PFSK-1 (cell line): Measurements from ENCODE around the gene ARF3.

Source experiments
- POLR2AphosphoS5 ChIP-seq: IDR thresholded peaks from 2 replicates; pipeline ENCODE4 v1.6.1; 2012; ENCODE audit warnings: low read depth, mild to moderate bottlenecking, control low read depth, low read length, moderate library complexity
- SIN3A ChIP-seq: IDR thresholded peaks from 2 replicates; pipeline ENCODE4 v1.6.1; 2012; ENCODE audit warnings: mild to moderate bottlenecking, low read length, moderate library complexity, borderline replicate concordance; ENCODE audit not compliant: insufficient read depth

DNA sequence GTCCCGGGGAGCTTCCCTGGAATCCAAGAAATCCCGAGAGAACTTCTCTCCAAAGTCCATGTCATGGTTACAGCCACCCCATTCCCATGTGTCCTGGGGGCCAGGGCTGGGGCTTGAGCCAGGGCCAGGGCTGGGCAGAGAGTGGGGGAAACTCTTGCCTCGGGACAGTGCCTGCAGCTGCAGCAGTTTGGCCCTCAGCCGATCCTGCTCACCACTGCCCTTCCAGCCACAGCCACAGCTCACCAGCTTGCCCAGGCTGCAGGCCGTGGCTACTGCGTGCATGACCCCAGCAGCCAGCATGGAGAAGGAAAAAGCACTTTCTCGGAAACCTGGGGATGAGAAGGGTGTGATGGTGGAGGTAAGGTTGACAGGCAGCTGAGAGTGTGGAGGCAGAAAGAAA lies 10.7 kb upstream of the ARF3 start:
- no peak for TF ChIP-seq POLR2AphosphoS5
- TF ChIP-seq SIN3A: no peak
